Activated naive CD8-positive, alpha-beta T cell treated with anti-CD3 and anti-CD28 coated beads for 36 hours (primary cell): ENCODE measurements around the gene FAM234A. TPM values are rescaled to one million over a fixed set of nuclear protein-coding genes. Genes with fewer than 3 reads are reported as not detected.

Experiments
- DNase-seq: peaks from one replicate; pipeline ENCODE4 v3.0.0; 2021
- H3K27ac Mint-ChIP-seq: one replicate; pipeline ENCODE4 v1.8.0; 2022; ENCODE audit warnings: mild to moderate bottlenecking, moderate library complexity, mixed read lengths
- H3K27me3 Mint-ChIP-seq: one replicate; pipeline ENCODE4 v1.8.0; 2022; ENCODE audit warnings: mild to moderate bottlenecking, mixed read lengths
- H3K36me3 Mint-ChIP-seq: one replicate; pipeline ENCODE4 v1.8.0; 2021; ENCODE audit warnings: mild to moderate bottlenecking, mixed read lengths
- H3K4me1 Mint-ChIP-seq: one replicate; pipeline ENCODE4 v1.8.0; 2021; ENCODE audit warnings: mixed read lengths
- H3K4me3 Mint-ChIP-seq: one replicate; pipeline ENCODE4 v1.8.0; 2022; ENCODE audit warnings: mild to moderate bottlenecking, moderate library complexity, mixed read lengths
- H3K9me3 Mint-ChIP-seq: one replicate; pipeline ENCODE4 v1.8.0; 2022; ENCODE audit warnings: mixed read lengths
- total RNA-seq, 2 experiments: library from RNA; stranded (reverse); gene quantifications; one replicate each; pipeline ENCODE4 v1.2.3, GENCODE V29; 2021

FAM234A gene
- total RNA-seq, 2 experiments from 2014 or later, result 20.9 to 24.1 TPM

DNA sequence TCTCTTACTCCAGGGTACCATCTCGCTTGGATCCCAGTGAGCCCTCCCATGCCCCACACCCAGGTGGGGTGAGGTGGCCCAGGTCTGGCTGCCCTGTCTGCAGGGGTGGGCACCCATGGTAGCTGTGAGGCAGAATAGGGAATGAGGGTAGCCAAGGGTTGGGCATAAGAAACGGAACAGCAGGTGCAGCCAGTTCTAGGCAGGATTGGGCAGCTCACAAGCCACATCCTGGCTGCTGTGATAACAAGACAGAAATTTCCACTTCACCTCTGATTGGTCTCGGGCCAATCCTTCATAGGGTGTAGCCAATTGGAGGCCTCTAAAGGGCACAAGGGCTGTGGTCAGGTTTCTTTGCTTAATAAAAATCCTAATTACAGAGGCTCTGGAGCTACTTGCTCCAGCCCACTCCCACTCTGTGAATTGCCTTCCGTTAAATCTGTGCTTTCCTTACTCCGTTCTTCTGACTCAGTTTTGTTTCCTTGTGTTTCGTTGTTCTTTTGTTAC is 44.3 kb downstream of the FAM234A start:
- Mint-ChIP-seq H3K4me3 (no peak overlapping the region), H3K27me3 (peaks cover 44% of the 10 kb centered on the region), H3K4me1 (peaks cover 4% of the 10 kb centered on the region), H3K27ac (no peak overlapping the region), H3K9me3 (no peaks in the 10 kb centered on the region), H3K36me3 (no peaks in the 10 kb centered on the region)
- peak; percentile 53 for DNase-seq

DNA sequence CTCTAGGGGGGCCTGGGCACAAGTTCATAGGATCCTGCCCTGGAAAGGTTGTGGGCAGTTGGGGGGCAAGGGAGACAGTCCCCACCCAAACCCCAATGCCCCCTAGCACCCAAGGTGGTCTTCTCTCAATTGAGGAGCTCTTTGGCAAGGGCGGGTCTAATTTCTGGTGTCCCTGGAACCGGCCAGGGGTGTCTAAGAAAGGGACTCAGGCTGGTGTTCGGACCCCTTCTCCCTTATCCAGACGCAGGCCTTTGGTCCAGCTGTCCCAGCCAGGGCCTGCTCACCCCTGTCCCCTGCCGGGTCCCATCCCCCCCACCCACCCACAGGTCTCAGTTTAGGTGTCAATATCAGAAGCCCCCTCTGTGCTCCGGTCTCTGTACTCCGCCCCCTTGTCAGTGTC is 44.9 kb downstream of the FAM234A start:
- H3K27me3 Mint-ChIP-seq, result peaks cover 44% of the 10 kb centered on the region
- H3K4me3 Mint-ChIP-seq, result no peak overlapping the region
- H3K4me1 Mint-ChIP-seq, result peaks cover 4% of the 10 kb centered on the region
- no peak overlapping the region for H3K27ac Mint-ChIP-seq
- DNase-seq, result no peak
- H3K9me3 Mint-ChIP-seq, result no peaks in the 10 kb centered on the region
- no peaks in the 10 kb centered on the region for H3K36me3 Mint-ChIP-seq

DNA sequence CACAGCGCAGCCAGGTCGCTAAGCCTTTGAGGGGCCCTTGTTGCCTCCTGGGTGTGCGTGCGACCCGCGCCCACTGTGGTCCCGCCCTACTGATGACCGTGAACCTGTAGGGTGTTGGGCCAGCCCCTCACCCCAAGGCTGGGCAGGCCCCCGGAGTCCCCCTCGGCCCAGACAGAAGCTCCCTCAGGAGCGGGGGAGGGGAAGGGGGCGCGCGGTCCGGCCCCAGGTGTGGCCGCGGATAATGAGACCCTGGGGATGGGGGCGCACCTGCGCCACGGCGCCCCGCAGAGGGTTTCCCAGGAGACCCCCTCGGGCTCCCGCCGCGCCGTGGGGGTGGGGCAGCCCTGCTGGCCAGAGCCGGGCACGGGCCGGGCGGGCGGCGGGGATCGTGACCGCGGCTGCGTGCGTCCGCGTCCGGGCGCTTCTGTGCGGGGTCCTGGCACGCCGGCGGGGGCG is 45.4 kb downstream of the FAM234A start:
- Mint-ChIP-seq H3K27ac (no peak overlapping the region), H3K4me3 (no peak overlapping the region), H3K27me3 (peaks cover 41% of the 10 kb centered on the region), H3K36me3 (no peaks in the 10 kb centered on the region), H3K4me1 (peaks cover 4% of the 10 kb centered on the region), H3K9me3 (no peaks in the 10 kb centered on the region)
- DNase-seq, result no peak

DNA sequence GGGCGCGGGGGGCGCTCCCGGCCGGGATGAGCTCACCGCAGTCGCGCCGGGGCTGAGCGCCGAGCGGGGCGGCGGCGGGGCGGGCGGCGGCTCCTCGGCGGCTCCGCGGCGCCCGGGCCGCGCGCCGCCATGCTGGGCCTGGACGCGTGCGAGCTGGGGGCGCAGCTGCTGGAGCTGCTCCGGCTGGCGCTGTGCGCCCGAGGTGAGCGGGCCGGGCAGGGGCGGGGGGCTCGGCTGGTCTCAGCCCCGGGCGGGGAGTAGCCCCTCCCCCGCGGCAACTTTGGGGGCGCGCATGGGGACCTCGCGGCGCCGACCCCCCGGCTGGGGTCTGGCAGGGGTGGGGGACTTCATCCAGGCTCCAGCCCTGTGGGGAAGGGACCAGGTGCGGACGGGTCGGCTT is 45.9 kb downstream of the FAM234A start, which contains the start of gene ARHGDIG:
Gene ARHGDIG, plus strand, starts transcription at position 40 of the 400 bp plus-strand sequence. Its CDS starts 90 bp downstream, at position 130.
- no peaks in the 10 kb centered on the region for H3K9me3 Mint-ChIP-seq
- no peak within 1 kb of the TSS for H3K4me3 Mint-ChIP-seq
- peaks cover 4% of the 10 kb centered on the region for H3K4me1 Mint-ChIP-seq
- no peaks in the 10 kb centered on the region for H3K36me3 Mint-ChIP-seq
- no peak for DNase-seq
- no peak within 1 kb of the TSS for H3K27ac Mint-ChIP-seq
- H3K27me3 Mint-ChIP-seq, result peaks cover 38% of the 10 kb centered on the region

DNA sequence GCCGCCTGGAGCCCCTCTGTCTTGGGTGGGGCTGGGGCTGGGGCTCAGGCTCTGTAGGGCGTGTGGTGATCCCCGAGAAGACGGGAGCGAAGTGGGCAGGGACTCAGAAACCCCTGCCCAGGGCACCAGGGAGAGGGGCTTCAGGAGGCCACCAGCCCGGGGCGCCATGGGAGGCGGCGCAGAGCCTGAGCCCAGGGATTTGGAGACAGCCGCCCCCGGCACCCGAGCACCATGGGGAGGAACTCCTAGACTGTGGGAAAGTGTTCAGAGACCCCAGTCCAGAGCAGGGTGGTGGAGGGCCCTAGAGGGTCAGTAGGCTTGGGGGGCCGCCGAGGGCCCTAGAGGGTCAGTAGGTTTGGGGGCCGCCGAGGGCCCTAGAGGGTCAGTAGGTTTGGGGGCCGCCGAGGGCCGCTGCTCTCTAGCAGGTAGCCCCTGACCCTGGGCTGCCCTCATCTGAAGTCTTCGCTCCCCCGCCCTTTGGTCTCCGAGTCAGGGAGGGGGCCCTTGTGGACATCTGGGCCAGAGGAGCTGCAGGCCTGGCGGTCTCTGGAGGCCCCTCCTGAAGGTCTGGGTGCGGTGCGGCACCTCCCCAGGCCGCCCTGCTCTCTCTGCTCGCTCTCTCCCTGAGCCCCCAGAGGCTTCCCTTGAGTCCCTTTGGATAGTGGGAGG is 46.5 kb downstream of the FAM234A start:
- Mint-ChIP-seq H3K9me3 (no peaks in the 10 kb centered on the region), H3K27ac (no peak overlapping the region), H3K4me3 (no peak overlapping the region), H3K4me1 (peaks cover 4% of the 10 kb centered on the region), H3K27me3 (peaks cover 36% of the 10 kb centered on the region), H3K36me3 (no peaks in the 10 kb centered on the region)
- DNase-seq, result no peak

DNA sequence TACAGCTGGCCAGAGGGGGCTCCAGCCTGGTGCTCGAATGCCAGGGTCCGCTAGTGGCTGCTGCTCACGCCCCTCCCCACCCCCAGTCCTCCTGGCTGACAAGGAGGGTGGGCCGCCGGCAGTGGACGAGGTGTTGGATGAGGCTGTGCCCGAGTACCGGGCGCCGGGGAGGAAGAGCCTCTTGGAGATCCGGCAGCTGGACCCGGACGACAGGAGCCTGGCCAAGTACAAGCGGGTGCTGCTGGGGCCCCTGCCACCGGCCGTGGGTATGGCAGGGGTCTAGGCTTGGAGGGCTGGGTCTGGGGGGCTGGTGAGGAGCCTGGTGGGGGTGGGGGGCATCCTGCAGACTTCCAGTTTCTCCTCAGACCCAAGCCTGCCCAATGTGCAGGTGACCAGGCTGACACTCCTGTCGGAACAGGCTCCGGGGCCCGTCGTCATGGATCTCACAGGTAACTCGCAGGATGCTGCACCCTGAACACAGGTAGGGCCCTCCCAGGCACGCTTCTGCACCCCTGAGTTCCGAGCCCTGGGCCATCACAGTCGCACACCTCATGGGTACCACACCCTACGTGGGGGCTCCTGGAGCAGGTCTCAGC is 47.1 kb downstream of the FAM234A start:
- Mint-ChIP-seq H3K9me3 (no peaks in the 10 kb centered on the region), H3K4me3 (no peak overlapping the region), H3K36me3 (no peaks in the 10 kb centered on the region), H3K27ac (no peak overlapping the region), H3K27me3 (peaks cover 30% of the 10 kb centered on the region), H3K4me1 (peaks cover 4% of the 10 kb centered on the region)
- no peak for DNase-seq

DNA sequence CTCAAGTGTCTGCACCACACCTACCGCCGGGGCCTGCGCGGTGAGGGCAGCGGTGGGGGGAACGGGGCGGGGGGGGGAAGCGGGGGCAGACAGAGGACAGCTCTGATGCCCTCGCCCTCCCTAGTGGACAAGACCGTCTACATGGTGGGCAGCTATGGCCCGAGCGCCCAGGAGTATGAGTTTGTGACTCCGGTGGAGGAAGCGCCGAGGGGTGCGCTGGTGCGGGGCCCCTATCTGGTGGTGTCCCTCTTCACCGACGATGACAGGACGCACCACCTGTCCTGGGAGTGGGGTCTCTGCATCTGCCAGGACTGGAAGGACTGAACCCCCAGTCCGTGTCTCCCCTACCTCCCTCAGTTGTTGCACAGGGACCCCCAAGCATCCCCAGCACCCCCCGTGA is 47.9 kb downstream of the FAM234A start:
- no peak for DNase-seq
- no peaks in the 10 kb centered on the region for H3K36me3 Mint-ChIP-seq
- H3K4me1 Mint-ChIP-seq, result peaks cover 4% of the 10 kb centered on the region
- H3K9me3 Mint-ChIP-seq, result no peaks in the 10 kb centered on the region
- H3K27me3 Mint-ChIP-seq, result peaks cover 23% of the 10 kb centered on the region
- H3K4me3 Mint-ChIP-seq, result no peak overlapping the region
- H3K27ac Mint-ChIP-seq, result no peak overlapping the region

DNA sequence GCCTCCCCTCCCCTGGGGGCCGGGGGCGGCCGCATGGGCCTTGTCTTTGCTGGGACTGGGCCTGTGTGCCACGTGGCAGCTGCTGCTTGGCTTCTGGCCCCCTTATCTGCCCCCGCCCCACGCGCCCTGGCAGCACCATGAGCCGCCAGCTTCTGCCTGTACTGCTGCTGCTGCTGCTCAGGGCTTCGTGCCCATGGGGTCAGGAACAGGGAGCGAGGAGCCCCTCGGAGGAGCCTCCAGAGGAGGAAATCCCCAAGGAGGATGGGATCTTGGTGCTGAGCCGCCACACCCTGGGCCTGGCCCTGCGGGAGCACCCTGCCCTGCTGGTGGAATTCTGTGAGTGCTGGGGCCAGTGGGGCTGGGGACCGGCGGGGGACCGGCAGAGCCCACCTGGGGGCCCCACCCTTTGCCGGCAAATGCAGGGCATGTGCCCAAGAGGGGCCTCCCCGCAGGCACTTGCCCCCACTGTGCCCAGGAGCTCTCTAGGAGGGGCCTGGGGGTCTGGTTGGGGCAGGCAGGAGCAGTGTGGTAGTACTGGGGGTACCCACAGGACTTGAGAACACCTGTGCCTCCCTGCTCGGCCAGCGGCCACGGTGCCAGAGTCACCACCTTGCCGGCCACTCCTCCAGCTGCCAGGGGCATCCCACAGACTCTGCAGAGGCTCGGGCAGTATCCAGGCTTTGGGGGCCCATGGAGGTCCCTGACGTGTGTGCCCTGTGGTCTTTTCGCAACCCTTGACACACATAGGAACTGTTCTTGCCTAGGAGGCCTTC is 48.6 kb downstream of the FAM234A start, which contains the start of gene PDIA2:
Gene PDIA2, plus strand, starts transcription at position 132 of the 773 bp plus-strand sequence. Its CDS starts 6 bp downstream, at position 138.
- H3K4me1 Mint-ChIP-seq, result peaks cover 4% of the 10 kb centered on the region
- H3K27ac Mint-ChIP-seq, result no peak within 1 kb of the TSS
- no peak for DNase-seq
- H3K9me3 Mint-ChIP-seq, result no peaks in the 10 kb centered on the region
- peaks cover 3% of the 10 kb centered on the region for H3K36me3 Mint-ChIP-seq
- H3K4me3 Mint-ChIP-seq, result no peak within 1 kb of the TSS
- H3K27me3 Mint-ChIP-seq, result peaks cover 23% of the 10 kb centered on the region

- Mint-ChIP-seq H3K27me3 (peaks cover 13% of the 10 kb centered on the region), H3K9me3 (no peaks in the 10 kb centered on the region)
These were observed 49.8 kb downstream of the FAM234A start for GRCh38 chr16:284204-285120.

GRCh38 chr16:285146-286055 is 50.8 kb downstream of the FAM234A start:
- Mint-ChIP-seq H3K36me3 (peaks cover 3% of the 10 kb centered on the region), H3K9me3 (no peaks in the 10 kb centered on the region), H3K4me3 (no peak overlapping the region), H3K4me1 (no peaks in the 10 kb centered on the region), H3K27me3 (peaks cover 13% of the 10 kb centered on the region), H3K27ac (no peak overlapping the region)
- no peak for DNase-seq

More at GRCh38 chr16:284204-285120, 49.8 kb downstream of the FAM234A start:
- no peak for DNase-seq
- Mint-ChIP-seq H3K4me1 (no peaks in the 10 kb centered on the region), H3K4me3 (no peak overlapping the region), H3K27ac (no peak overlapping the region), H3K36me3 (peaks cover 3% of the 10 kb centered on the region)

DNA sequence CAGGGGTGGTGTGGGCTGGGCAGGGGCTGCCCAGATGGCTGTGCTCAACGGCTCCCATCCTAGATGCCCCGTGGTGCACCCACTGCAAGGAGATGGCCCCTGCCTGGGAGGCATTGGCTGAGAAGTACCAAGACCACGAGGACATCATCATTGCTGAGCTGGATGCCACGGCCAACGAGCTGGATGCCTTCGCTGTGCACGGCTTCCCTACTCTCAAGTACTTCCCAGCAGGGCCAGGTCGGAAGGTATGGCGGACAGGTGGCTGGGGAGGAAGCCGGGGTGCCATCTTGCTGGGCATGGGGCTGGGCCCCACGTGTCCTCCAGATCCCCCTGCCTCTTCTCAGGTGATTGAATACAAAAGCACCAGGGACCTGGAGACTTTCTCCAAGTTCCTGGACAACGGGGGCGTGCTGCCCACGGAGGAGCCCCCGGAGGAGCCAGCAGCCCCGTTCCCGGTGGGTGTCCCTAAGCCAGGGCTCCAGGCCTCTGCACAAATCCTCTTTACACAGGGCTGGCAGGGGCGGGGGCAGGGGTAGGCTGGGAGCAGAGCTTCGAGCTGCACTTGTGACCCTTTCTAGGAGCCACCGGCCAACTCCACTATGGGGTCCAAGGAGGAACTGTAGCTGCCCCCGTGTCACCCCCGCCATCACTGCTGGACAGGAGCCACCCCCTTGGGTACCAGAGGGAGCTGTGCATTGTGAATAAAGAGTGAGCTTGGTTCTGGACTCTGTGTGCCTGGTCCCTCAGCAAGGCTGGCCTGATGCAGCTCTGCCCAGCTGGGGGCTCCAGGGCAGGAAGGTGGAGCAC is 52.1 kb downstream of the FAM234A start:
- H3K27ac Mint-ChIP-seq, result no peak overlapping the region
- peaks cover 3% of the 10 kb centered on the region for H3K36me3 Mint-ChIP-seq
- DNase-seq, result no peak
- H3K4me3 Mint-ChIP-seq, result no peak overlapping the region
- no peaks in the 10 kb centered on the region for H3K4me1 Mint-ChIP-seq
- peaks cover 3% of the 10 kb centered on the region for H3K27me3 Mint-ChIP-seq
- H3K9me3 Mint-ChIP-seq, result no peaks in the 10 kb centered on the region

DNA sequence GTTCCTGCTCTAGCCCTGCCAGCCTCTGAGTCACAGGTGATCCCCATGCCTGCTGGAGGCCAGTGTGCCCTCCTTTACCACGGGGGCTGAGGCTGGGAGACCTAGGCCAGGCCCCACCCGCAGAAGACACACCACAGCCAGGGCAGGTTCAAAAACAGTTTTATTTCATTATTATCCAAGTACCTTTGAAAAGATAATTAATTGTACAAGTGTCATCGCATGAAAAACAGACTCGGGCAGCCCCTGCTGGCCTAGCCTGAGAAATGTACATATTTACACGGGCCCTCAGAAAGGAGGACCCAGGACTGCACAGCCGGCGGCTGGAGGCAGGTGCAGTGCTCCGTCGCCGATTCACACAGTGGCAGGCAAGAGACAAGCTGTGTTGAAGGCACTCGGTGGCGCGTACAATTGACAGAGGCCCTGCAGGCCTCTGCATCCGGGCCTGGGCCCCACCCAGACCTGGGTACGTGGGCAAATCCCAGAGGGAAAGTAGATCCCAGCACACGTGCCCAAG is 52.7 kb downstream of the FAM234A start:
- no peaks in the 10 kb centered on the region for H3K27me3 Mint-ChIP-seq
- DNase-seq, result no peak
- peaks cover 3% of the 10 kb centered on the region for H3K36me3 Mint-ChIP-seq
- H3K9me3 Mint-ChIP-seq, result no peaks in the 10 kb centered on the region
- H3K4me1 Mint-ChIP-seq, result no peaks in the 10 kb centered on the region
- no peak overlapping the region for H3K4me3 Mint-ChIP-seq
- H3K27ac Mint-ChIP-seq, result no peak overlapping the region
